ENCODE data around the gene SAMD1.

The SAMD1 gene

GRCh38 chr19:14089662-14090508, 666 bp downstream of the SAMD1 start:
- DNase-seq = peak; percentile 61

DNA sequence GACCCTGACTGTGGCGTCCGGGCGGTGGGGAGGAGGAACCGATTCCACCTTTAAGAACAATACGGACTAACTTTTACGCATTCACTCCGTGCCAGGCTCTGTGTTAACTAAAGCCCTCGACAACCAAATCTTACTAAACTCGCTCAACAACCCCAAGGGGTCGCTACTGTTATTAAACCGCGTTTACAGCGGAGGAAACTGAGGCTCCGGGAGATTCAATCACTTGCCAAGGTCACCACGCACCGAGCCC, 1.2 kb downstream of the SAMD1 start:
- no peak for DNase-seq

- no peak for DNase-seq
Observed at GRCh38 chr19:14088634-14089411, 1.7 kb downstream of the SAMD1 start.

- DNase-seq = no peak
Observed at GRCh38 chr19:14086098-14086497, 4.5 kb downstream of the SAMD1 start.

DNA sequence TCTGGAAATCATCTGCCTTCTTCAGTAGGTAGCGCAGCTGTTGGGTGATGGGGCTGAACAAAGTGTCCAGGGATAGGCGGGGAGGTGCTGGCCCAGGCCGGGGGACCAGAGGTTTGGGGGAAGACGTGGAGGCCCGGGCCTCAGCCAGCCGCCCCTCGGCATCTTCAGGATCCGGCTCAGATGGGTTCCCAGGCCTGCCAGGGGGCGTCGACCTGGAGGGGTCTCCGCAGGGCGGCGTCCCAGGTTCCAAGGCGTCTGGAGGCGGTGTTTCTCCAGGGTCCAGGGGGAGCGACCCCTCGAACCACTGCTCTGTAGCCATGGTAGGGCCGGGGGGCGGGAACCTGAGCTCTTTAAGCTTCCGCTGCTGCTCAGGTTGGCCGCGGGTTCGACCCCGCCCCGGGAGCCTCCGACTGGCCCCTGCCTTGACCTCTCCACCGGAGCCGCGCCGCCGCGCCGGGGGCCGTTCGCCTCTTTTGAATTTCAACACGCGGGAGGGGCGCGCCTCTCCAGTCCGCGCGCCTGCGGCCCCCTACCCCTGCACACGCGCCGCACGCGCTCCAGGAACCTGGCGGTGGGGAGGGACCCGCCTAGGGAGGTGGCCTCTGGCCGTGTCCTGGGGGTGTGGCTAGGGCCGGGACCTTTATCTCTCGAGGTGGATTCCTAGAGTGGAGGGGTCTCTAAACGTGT, 5.1 kb downstream of the SAMD1 start, which contains the start of gene C19orf67:
Gene C19orf67 (minus strand): TSS at position 475 of the 687 bp plus-strand sequence. CDS start 156 bp downstream, at position 319.
- no peak for DNase-seq

GRCh38 chr19:14082675-14082960, 7.9 kb downstream of the SAMD1 start:
- no peak for DNase-seq

GRCh38 chr19:14081797-14082674, 8.5 kb downstream of the SAMD1 start:
- DNase-seq = no peak

GRCh38 chr19:14080887-14081796, 9.4 kb downstream of the SAMD1 start:
- peak; percentile 99 for DNase-seq

DNA sequence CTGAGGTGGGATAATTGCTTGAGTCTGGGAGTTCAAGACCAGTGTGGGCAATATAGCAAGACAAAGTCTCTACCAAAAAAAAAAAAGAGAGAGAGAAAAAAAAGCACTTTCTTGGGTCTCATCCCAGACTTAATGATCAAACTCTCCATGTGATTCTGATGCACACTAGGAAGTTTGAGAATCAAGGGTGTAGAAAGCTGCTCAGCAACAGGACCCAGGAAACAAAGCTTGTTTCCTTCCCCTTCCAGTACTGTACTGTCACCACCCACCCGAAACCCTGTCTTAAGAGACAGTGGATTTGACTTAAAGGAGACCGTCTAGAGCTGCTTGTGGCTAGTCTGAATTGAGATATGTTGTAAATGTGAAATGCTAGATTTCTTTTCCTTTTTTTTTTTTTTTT, 12.1 kb downstream of the SAMD1 start:
- no peak for DNase-seq

- peak; percentile 27 for DNase-seq
Observed at GRCh38 chr19:14073925-14074838, 16.4 kb downstream of the SAMD1 start.

GRCh38 chr19:14073261-14073924, 17.2 kb downstream of the SAMD1 start:
- peak; percentile 71 for DNase-seq

DNA sequence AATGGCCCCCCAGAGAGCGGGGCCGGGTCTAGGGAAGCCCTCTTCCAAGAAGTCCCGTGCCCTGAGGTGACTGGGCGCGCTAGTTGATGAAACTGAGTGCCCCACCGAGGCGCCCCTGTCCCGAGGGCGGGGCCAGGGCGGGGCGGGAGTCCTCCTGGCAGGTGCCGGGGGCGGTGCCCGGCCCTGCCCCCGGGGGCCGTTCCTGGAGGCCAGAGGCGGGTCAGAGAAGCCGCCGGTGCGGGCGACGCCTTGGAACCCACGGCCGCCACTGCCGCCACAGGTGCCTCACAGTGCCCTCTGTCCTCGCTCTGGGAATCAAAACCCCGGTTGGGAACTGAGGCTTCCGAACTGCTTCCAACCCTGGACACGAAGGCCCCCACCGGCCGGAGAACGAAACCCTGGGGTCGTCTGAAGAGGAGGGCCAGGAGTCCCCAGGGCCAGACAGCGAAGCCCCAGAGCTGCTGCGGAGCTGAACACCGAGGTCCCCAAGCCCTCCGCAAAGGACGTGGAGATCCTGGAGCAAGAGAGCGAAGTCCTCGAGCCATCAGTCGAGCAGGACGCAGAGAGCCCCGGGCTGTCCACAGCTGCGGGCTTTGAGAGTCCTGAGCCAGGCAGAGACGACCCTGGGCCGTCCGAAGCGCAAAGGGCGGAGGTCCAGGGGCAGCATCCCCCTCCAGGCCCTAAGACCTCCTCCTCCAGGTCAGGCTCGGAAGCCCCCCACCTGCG, 17.9 kb downstream of the SAMD1 start, which contains the start of gene MISP3:
Gene MISP3 (plus strand): TSS at position 252 of the 726 bp plus-strand sequence. CDS start 524 bp downstream, outside the sequence.
- DNase-seq = peak; percentile 23

DNA sequence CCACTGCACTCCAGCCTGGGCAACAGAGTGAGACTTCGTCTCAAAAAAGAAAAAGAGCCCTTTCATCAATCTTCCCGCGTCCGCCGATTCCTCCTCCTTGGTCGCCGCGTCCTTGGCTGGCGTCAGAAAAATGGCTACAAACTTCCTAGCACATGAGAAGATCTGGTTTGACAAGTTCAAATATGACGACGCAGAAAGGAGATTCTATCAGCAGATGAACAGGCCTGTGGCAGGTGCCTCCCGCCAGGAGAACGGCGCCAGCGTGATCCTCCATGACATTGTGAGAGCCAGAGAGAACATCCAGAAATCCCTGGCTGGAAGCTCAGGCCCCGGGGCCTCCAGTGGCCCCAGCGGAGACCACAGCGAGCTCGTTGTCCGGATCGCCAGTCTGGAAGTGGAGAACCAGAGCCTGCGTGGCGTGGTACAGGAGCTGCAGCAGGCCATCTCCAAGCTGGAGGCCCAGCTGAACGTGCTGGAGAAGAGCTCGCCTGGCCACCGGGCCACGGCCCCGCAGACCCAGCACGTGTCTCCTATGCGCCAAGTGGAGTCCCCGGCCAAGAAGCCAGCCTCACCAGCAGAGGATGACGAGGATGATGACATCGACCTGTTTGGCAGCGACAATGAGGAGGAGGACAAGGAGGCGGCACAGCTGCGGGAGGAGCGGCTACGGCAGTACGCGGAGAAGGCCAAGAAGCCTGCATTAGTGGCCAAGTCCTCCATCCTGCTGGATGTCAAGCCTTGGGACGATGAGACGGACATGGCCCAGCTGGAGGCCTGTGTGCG, 20.1 kb downstream of the SAMD1 start:
- DNase-seq = no peak

DNA sequence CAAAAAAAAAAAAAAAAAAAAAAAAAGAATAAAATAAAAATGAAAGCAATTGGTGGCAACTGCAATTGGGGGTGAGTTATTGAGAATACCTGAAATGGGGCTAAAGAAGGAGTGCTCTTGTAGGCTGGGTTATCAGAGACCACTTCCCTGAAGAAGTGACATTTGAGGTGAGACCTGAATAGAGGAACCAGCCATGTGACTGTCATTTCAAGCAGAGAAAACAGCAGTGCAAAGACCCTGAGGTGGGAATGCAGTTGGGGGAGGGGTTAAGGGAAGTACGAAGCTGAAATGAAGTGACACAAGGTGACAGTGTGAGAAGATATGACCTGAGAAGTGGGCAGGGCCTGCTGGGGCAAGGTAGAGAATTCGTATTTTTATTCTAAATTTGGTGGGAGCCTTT, 24.4 kb downstream of the SAMD1 start:
- no peak for DNase-seq

DNA sequence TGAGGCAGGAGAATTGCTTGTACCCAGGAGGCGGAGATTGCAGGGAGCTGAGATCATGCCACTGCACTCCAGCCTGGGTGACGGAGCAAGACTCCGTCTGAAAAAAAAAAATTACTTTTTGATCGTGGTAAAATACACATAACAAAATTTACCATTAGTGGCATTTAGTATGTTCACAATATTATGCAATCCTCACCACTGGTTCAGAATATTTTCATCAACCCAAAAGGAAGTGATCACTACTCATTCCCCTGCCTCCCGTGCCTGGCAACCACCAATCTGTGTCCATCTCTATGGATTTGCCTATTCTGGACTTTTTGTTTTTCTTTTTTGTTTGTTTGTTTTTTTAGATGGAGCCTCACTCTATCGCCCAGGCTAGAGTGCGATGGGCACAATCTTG, 27.4 kb downstream of the SAMD1 start:
- DNase-seq = no peak

GRCh38 chr19:14062558-14062855, 28.0 kb downstream of the SAMD1 start:
- DNase-seq = no peak

DNA sequence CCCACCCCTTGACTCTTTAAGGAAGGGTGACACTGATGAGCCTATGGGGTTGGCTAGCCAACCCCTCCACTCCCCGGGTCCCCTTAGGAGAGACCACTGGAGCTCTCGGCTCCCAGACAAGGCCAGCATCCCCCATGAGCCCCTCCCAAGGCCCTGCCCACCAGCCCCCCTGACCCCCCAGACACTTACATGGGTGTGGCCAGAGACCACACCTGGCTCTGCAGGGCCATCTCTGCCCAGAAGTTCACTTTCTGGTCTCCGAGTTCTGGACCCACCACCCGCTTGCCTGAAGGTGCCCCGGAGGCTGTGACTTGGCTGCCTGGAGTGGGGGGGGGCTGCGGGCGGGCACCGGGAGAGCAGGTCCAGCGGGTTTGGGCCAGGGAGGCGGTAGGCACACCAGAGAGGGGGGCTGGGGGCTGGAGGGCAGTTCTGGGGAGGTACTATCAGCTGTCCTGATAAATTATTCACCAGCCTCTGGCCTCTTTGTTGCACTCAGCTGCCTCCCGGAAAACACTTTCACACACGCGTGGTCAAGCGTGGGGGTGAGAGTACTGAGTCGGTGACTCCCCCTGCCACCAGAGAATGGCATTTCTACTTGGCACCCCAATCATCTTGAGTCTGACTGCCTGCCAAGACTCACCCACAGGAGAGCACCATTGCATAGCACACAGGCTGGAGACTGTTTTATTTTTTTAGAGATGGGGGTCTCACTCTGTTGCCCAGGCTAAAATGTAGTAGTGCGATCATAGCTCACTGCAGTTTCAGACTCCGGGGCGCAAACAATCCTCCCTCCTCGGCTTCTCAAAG, 28.6 kb downstream of the SAMD1 start, which contains the start of gene PALM3:
Gene PALM3 (minus strand): TSS at position 326 of the 807 bp plus-strand sequence. CDS start 96 bp downstream, at position 230.
- DNase-seq = no peak

All from fibroblast of skin of back (primary cell).